ENCODE results near the gene UNC80. TPM values are rescaled to one million over a fixed set of nuclear protein-coding genes. Genes with fewer than 3 reads are reported as not detected.

UNC80 gene
- not detected for total RNA-seq

GRCh38 chr2:209771474-209772289, at the start of gene UNC80:
UNC80 (plus strand) TSS chr2:209771832; CDS start chr2:209772073, 241 bp downstream.

GRCh38 chr2:210002158-210003157, 230.8 kb downstream of the UNC80 start, which contains the start of gene RPE:
RPE (plus strand) TSS chr2:210002638; CDS start chr2:210002662, 24 bp downstream.

Other genes with a start within 250 kb of the UNC80 start
- 10 to 100 TPM; 39.2 to 40.9 TPM for gene RPE, start 230.8 kb downstream of the UNC80 start, total RNA-seq